A549 (cell line): Measurements from ENCODE around the gene SRPK2. TPM values are rescaled to one million over a fixed set of nuclear protein-coding genes. Genes with fewer than 3 reads are reported as not detected.

ENCODE experiments used
- polyA plus RNA-seq, 4 experiments: library from polyadenylated mRNA; depleted of rRNA in 3 of 4; stranded (reverse); fragments of >200 nt; fragmentation: RNase III in 1 of 4; extraction: RNeasy Plus Mini Kit Qiagen cat#74134 plus additional on column Dnase treatment in 1 of 4; gene quantifications; 2 replicates in 3 of 4; 3 replicates in 1 of 4; pipeline ENCODE4 v1.2.3, GENCODE V29; 2011 to 2017
- small RNA-seq, 6 experiments: library from RNA; depleted of rRNA; stranded (forward); fragments of <200 nt; gene quantifications; one replicate each; pipeline ENCODE3, GENCODE V24; 2012

SRPK2 gene
- polyA plus RNA-seq, 2 of the 4 experiments (the other 2 are of a cell fraction) = 23.0 to 30.9 TPM

Small RNA genes within 50 kb of the gene (small RNA-seq; reads per million reads assigned to genes)
- gene AC005070.2 = 0 reads per million in 6 experiments
- 0 to 0.43 (median 0) reads per million in 6 experiments for gene RNU6-1322P

Other genes with a start within 250 kb of the SRPK2 start
- gene PUS7, start 133.3 kb upstream of the SRPK2 start, polyA plus RNA-seq (2011; rRNA removed) = 39.5 and 47.9 TPM in 2 replicates
- gene PUS7, start 133.3 kb upstream of the SRPK2 start, polyA plus RNA-seq (2017; fragmentation: RNase III; extraction: RNeasy Plus Mini Kit Qiagen cat#74134 plus additional on column Dnase treatment) = 33.1 to 36.1 TPM (median 34.4 TPM) in 3 replicates
- 28.2 and 34.9 TPM in 2 replicates for gene RINT1, start 143.3 kb upstream of the SRPK2 start, polyA plus RNA-seq (2011; rRNA removed)
- gene RINT1, start 143.3 kb upstream of the SRPK2 start, polyA plus RNA-seq (2017; fragmentation: RNase III; extraction: RNeasy Plus Mini Kit Qiagen cat#74134 plus additional on column Dnase treatment) = 23.5 to 26.3 TPM (median 24.1 TPM) in 3 replicates
- gene EFCAB10, start 192.6 kb upstream of the SRPK2 start, polyA plus RNA-seq (2011; rRNA removed) = 2.3 and 2.9 TPM in 2 replicates
- 4.2 to 5.0 TPM (median 4.2 TPM) in 3 replicates for gene EFCAB10, start 192.6 kb upstream of the SRPK2 start, polyA plus RNA-seq (2017; fragmentation: RNase III; extraction: RNeasy Plus Mini Kit Qiagen cat#74134 plus additional on column Dnase treatment)